ENCODE data around the gene GYG2. TPM values are rescaled to one million over a fixed set of nuclear protein-coding genes. Genes with fewer than 3 reads are reported as not detected.

The GYG2 gene
- total RNA-seq, 1 experiment from 2014 or later = not detected

- no TSS peak for BruUV-seq (replicated peaks)
- TF ChIP-seq CTCF (IDR thresholded peaks at IDR 0.05 in 2 of 3, conservative IDR thresholded peaks at IDR 0.05 in 1 of 3; ENCODE audit: borderline replicate concordance in 1 of 3, insufficient read depth in 1 of 3, low read depth in 2 of 3, low read length in 2 of 3) (peak; percentile 34 to 46 (median 39); a peak in 4 of 6 replicates), EGR1 (IDR thresholded peaks at IDR 0.05; ENCODE audit: low read depth) (no peak), RAD21 (IDR thresholded peaks at IDR 0.05; ENCODE audit: low read depth) (peak; percentile 71)
- Histone ChIP-seq H4K20me1 (ENCODE audit: insufficient read depth) (no peaks in the 10 kb centered on the region), H2AFZ (ENCODE audit: low read depth, low read length, poor library complexity, severe bottlenecking) (peak overlapping the region; percentile 45), H3K4me1 (ENCODE audit: control insufficient read depth in 1 of 2, insufficient read depth in 2 of 2, low read length in 2 of 2) (peaks cover 0 to 4% of the 10 kb centered on the region in 2 experiments; a peak in 1 of 4 replicates), H3K27ac (ENCODE audit: low read depth, low read length) (no peak overlapping the region), H3K27me3 (ENCODE audit: insufficient read depth, low read length) (no peaks in the 10 kb centered on the region), H3K79me2 (ENCODE audit: insufficient read depth, low read length) (no peaks in the 10 kb centered on the region), H3K4me2 (ENCODE audit: low read length) (peak overlapping the region; percentile 60), H3K4me3 (replicated peaks in 1 of 2; ENCODE audit: low read depth in 1 of 2, low read length in 2 of 2) (peak overlapping the region; percentile 9 to 28; a peak in 1 of 4 replicates), H3K9me2 (ENCODE audit: insufficient read depth) (no peaks in the 10 kb centered on the region), H3K9me3 (ENCODE audit: control insufficient read depth in 1 of 2, insufficient read depth in 1 of 2, low read depth in 1 of 2, low read length in 2 of 2) (no peaks in the 10 kb centered on the region), H3K9ac (ENCODE audit: low read length) (no peak overlapping the region), H3K36me3 (ENCODE audit: control insufficient read depth in 1 of 2, insufficient read depth in 2 of 2, low read length in 2 of 2) (no peaks in the 10 kb centered on the region)
- ChIA-PET POLR2A (no interaction called here), CTCF (interaction anchor here (1.0 to 1.3 kb wide), 2 partner anchors 8 to 56 kb away, joined by 3 read pairs; no protein-coding TSS in a partner anchor), RAD21 (ENCODE audit: low non-redundant PET in 1 of 2, low total read pairs in 2 of 2, uncharacterized antibody in 2 of 2, unreplicated experiment in 2 of 2) (interaction anchor here in 1 of 2 experiments (0.6 kb wide), 1 partner anchor 412 kb away, joined by 3 read pairs; no protein-coding TSS in a partner anchor)
- intact Hi-C loops (cut with micrococcal nuclease) = loop anchor here (1.0 kb wide), 1 partner anchor 175 kb away; no protein-coding TSS in a partner anchor
- peak; percentile 75 for ATAC-seq
- DNase-seq (ENCODE audit: low read depth, low spot score) = no peak
Observed at GRCh38 chrX:2819345-2820135, 9.2 kb upstream of the GYG2 start.

- Histone ChIP-seq H3K9me2 (ENCODE audit: insufficient read depth) (no peaks in the 10 kb centered on the region), H3K36me3 (ENCODE audit: control insufficient read depth in 1 of 2, insufficient read depth in 2 of 2, low read length in 2 of 2) (no peaks in the 10 kb centered on the region), H3K4me3 (replicated peaks in 1 of 2; ENCODE audit: low read depth in 1 of 2, low read length in 2 of 2) (no peak overlapping the region), H3K79me2 (ENCODE audit: insufficient read depth, low read length) (no peaks in the 10 kb centered on the region), H3K9me3 (ENCODE audit: control insufficient read depth in 1 of 2, insufficient read depth in 1 of 2, low read depth in 1 of 2, low read length in 2 of 2) (no peaks in the 10 kb centered on the region), H2AFZ (ENCODE audit: low read depth, low read length, poor library complexity, severe bottlenecking) (no peak overlapping the region), H3K4me2 (ENCODE audit: low read length) (no peak overlapping the region), H3K9ac (ENCODE audit: low read length) (no peak overlapping the region), H3K27me3 (ENCODE audit: insufficient read depth, low read length) (no peaks in the 10 kb centered on the region), H4K20me1 (ENCODE audit: insufficient read depth) (no peaks in the 10 kb centered on the region), H3K4me1 (ENCODE audit: control insufficient read depth in 1 of 2, insufficient read depth in 2 of 2, low read length in 2 of 2) (peaks cover 0 to 4% of the 10 kb centered on the region in 2 experiments; a peak in 1 of 4 replicates), H3K27ac (ENCODE audit: low read depth, low read length) (no peak overlapping the region)
- no peak for TF ChIP-seq CTCF (IDR thresholded peaks at IDR 0.05 in 2 of 3, conservative IDR thresholded peaks at IDR 0.05 in 1 of 3; ENCODE audit: borderline replicate concordance in 1 of 3, insufficient read depth in 1 of 3, low read depth in 2 of 3, low read length in 2 of 3)
- RAD21 ChIA-PET (ENCODE audit: low non-redundant PET in 1 of 2, low total read pairs in 2 of 2, uncharacterized antibody in 2 of 2, unreplicated experiment in 2 of 2) = no interaction called here
- ATAC-seq (no peak), DNase-seq (ENCODE audit: low read depth, low spot score) (no peak)
- POLR2A ChIA-PET = no interaction called here
- intact Hi-C loops (cut with micrococcal nuclease) = no loop called here
- no TSS peak for BruUV-seq (replicated peaks)
- CTCF ChIA-PET = interaction anchor here (1.0 to 1.3 kb wide), 2 partner anchors 9 to 55 kb away, joined by 3 read pairs; no protein-coding TSS in a partner anchor
Observed at GRCh38 chrX:2820136-2820771, 8.5 kb upstream of the GYG2 start.

Measured in HCT116 (cell line).